Inferior parietal cortex (tissue), 1 donor: ENCODE results near the gene CADM1.

ENCODE experiments used
- DNase-seq: peaks from one replicate; pipeline ENCODE4 v3.0.0-alpha.2; 2016; ENCODE audit errors: extremely low spot score

The CADM1 gene

GRCh38 chr11:115504276-115505158 is at the start of gene CADM1:
TSS of gene CADM1 (minus strand) at chr11:115504415.
- DNase-seq: peak; percentile 93

DNA sequence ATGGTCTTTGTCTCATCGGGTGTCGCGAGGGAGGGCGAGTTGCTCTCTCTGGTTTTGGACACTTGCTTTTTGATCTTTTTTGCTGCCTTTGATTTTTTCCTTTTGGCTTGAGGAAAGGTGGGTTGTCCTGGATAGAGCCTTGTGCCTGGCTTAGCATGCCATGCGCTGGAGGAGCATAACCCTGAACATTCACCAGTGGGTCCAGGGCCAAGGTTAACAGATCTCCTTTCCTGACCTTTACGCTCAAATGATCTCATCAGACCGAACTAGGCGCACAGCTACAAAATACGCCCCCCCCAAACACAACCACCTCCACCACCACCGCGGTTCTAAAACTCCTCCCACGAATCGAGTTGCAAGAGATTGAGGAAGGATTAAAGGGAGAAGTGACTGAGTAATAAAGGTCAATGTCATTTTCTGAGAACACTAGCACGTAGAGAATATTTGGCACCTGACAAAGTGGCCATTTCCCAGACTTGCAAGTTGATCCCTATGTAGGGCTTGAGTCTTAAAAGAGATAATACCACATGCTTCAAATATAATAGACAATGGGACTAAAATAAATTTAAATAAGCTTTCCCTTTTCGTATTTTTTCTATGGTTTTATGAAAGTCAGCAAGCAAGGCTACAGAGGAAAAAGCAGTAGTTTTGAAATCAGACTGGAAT is 48.7 kb upstream of the CADM1 start:
- no peak for DNase-seq

GRCh38 chr11:115552151-115552772 is 48.0 kb upstream of the CADM1 start:
- DNase-seq: no peak

DNA sequence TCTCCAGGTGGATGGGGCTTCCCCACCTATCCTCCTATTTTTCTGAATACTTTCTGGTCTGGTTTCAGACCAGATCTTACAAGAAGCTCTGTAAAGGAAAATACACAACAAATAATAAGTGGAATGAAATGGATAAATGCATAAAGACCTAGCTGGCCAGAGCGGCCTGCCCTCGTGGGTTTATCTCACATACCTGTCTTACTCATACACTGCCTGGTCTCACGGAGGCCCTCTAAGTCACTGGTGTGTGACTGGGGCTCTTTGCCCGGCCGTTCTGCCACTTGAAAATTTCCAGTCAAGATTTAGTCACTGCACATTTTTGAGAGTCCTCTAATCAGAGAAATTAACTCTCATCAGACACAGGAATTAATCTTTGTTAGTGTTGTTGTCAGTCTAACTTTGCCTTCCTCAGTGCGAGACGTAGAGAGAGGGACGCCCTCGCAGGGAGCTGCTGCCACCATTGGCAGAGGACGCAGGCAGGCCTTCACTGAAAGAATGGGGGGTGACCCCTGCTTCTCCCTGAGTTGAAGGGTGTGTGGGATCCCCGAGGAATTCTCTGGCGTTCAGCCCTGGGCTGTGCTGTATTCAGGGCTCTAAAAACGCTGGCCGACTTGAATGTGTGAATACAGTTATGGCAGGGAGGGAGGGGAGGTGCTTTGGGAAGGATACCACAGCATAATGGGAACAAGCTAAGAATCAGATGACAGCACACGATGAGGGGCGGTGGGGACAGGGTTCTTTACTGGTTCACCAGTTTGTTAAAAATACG is 46.3 kb upstream of the CADM1 start:
- DNase-seq: no peak

DNA sequence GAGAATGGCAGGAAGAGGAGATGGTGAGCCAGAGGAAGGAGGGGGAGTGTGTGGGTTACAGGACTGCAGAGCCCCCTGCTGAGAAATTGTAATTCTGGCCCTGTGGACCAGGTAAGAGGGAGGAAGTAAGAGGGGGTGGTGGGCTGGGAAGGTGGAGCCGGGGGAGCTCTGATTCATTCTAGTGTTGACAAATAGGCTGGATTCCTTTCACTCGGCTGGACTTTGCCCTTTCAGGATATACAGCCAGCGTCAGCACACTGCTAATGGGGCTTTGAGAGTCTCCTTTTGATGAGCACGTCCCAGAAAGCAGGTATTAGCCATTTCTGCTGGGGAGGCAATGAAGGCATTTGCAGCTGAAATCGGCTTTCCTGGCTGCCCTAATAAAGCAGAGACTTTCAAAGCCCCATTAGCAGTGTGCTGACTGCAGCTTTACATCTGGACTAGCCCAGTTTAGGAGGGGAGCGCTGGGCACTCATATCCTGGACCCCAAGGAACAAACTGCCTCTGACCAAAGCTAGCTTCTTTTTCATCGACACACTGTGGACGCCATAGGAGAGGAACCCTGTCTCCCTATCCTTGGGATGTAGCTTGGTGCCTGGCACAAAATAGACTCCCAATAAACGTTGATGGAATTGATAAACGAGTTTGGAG is 44.8 kb upstream of the CADM1 start:
- DNase-seq: no peak

DNA sequence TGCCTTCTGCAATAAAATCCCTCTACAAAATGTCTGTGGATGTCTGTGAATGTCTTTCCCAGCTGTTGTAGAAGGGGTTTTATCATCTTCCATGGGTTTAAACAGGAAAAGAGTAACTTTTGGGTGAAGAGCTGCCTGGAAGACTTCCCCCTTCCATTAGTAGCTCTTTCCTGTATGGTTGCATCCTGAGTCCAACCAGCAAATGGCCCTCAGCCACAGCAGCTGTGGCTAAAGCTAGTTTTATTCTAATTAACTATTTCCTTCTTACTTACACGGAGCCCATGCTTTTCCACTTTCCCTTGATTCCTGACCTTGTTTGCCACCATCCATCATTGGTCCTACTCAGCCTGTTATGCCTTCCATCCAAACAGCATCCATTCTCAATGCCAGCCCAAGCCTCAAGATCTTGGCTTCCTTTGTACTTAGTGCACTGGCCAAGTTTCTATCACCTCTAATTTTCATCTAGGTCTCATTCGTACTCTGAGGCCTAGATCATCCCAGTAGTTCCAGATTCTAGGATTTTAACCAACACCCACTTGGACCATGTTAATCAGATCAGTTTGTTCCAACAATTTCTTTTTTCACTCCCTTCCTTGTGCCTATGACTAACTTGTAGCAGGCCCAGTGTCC is 41.5 kb upstream of the CADM1 start:
- no peak for DNase-seq

GRCh38 chr11:115544422-115544948 is 40.3 kb upstream of the CADM1 start:
- DNase-seq: no peak

- no peak for DNase-seq
These were observed 37.3 kb upstream of the CADM1 start for GRCh38 chr11:115541518-115541917.

GRCh38 chr11:115539844-115540243 is 35.6 kb upstream of the CADM1 start:
- DNase-seq: no peak

DNA sequence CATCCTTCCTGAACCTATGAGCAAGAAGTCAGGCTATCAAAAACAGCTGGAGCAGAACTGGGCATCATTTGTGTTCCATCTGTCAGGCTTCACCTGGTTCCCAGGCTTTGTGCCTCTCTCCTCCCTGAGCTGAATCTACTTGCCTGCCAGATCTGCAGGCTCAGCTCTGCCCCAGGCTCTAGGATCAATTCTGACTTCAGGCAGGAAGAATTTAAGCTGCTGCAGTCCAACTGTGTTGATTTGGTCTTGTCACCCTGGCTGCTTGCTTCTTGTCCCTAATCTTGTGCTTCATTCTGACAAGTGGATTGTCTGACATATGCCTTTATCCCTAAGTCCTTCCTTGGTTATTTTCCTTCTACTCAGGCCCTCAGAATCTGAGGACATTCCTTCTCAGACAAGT is 31.6 kb upstream of the CADM1 start:
- DNase-seq: no peak

GRCh38 chr11:115530752-115531151 is 26.5 kb upstream of the CADM1 start:
- DNase-seq: no peak

DNA sequence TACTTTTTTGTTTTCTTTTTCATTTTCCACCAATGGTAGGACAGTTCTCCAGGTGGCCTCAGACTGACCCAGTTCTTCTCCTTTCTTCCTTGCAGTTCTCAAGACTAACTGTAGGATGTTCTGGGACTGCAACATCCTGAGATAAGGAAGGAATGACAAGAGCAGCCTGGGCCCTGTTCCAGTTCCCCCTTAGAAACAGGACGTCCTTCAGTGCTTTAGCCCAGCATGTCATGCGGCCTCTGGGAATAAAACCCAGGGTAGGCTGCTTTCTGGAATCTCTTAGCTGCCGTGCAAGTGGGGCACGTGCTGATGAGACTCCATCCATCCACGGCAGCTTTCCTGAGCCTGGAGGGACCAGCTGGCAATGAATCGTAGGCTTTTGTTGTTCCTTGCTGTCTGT is 24.0 kb upstream of the CADM1 start:
- no peak for DNase-seq

DNA sequence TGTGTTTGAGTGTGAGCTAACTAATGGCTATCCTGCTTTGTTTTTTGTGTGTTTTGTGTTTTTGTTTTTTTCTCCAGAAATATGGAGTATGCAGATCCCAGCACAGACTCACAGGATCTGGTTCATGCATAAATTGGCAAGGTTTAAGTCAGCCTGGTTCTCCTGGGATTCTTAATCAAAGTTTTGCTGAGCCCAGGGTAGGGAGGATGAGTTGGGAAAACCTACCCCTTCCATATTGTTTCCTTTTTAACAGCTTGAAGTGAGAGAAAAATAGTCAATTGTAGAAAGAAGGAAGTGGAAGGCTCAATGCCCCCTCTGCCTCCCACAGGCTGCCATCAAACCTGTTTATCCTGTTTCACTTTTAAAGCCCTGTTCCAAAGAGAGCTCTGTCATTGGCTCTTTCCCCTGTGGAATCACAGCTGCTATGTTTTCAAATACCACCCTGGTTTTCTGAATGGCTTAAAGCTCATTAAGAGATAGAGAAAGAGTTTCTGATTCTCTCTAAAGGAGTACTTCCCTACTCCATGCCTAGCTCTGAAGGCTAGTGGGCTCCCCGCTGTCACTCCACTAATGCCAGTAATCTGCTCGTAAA is 23.4 kb upstream of the CADM1 start:
- no peak for DNase-seq

DNA sequence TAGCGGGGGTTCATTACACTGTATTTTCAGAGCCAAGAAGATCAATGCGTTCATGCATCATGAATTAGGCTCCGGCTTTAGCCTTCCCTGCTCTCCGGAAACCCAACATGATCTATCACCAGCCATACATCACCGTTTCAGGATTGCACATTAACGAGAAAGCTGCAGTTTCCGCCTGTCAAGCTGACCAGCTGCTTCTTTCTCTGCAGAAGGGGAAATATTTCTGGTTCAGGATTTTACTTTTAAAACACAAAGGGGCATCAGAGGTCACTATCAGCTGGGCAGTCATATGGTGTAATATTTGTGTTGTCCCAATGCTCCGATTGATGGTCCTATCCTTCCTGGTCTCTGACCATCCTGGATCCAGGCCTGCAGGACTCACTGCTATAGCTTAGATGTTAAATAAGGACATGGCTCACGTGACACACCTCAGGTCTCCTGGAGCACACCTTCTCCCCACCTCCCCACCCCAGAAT is 21.4 kb upstream of the CADM1 start:
- no peak for DNase-seq

DNA sequence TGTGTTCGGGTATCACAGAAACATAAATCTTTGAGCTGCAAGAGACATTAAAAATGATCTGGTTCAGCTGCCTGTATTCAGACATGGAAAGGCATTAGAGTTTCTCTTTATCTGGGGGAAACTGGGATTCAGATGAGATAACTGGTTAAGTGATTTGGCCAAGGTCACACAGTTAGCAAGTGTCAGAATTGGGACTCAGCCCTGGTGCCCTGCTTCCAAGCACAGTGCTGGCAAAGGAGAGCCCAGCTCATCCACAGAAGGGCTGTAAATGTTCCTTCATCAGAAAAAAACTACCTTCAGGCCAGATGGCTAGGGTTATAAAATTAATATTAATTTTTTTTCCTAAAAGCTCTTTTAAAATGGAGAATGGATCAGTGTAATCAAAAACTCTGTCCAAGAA is 20.4 kb upstream of the CADM1 start:
- DNase-seq: no peak

DNA sequence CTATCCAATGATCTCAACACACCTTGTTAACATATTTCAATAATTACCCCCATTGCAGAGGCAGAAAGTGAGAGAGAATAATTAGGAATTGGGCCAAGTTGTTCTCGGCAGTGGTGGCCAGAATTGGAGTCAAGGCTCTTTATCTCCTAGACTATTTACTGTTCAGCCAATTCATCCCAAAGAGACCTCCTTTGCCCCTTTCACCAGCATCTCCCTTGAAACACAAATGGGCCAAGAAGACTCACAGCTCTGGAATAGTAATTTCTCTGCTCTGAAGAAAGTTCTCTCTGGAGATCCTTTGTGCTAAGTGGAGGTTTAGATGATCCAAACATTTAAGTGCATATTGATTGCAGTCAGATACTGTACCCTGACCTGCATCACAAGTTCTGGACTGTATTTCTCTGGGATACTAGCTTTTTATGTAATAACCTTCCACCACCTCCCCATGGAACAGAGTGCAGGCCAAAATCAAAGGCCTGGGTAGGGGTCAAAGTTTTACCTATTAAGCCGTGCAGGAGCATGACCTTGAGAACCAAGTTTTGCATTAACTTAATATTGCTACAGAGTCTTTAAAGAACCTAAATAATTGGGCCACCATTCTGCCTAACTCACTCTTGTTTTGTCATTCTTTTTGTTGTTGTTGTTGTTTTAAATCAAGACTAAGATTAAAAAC is 19.6 kb upstream of the CADM1 start:
- DNase-seq: no peak

DNA sequence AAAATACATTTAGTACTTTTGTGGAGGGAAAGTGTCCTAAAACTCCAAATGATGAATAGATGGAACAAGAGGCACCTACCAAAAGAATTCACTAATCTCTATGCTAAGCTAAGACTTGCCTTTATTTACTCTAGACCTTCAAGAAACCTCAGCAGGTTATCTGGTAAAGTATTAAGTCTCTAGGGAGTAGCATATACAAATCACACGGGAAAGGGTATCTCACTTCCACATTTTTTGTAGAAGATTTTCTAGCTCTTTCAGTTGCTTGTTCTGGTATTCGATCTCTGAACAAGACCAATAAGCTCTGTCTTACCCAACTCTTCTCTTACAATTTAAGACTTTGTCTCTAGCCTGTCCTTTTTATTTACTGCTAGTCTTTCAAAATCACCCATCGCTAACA is 18.1 kb upstream of the CADM1 start:
- no peak for DNase-seq

DNA sequence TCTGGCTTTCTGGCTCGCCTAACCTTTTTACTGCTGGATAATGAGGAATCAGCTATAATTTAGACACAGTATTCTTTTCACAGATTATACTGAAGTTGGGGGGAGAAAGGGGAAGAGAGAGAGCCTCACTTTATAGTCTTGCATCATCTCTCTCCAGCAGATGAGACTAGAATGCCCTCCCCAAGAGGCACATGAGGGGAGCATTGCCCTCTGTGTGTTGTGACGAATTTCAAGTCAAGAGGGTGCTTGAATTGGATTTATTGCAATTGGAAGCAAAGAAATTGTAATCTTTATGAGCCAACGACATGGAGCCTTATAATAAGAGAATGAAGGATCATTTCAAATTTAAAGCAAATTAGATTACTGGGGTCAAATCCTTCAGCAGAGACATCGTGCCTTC is 17.6 kb upstream of the CADM1 start:
- DNase-seq: no peak

- DNase-seq: no peak
These were observed 14.9 kb upstream of the CADM1 start for GRCh38 chr11:115518983-115519628.
